Dendritic cell treated with granulocyte-macrophage colony-stimulating factor and Interleukin-4, amounts not matched to agents 40 ng/mL and 50 ng/mL, for 4 days (primary cell): ENCODE results near the gene MED17.
"Not testable (repeated sequence)": the region's sequence is repeated elsewhere in the genome, so short reads cannot be mapped to it uniquely, and the experiment has no call there.

Experiments used
- H3K27ac Mint-ChIP-seq: one replicate; pipeline ENCODE4 v1.8.0; 2022; ENCODE audit warnings: mild to moderate bottlenecking, mixed read lengths
- H3K27me3 Mint-ChIP-seq: one replicate; pipeline ENCODE4 v1.8.0; 2022; ENCODE audit warnings: mild to moderate bottlenecking, mixed read lengths
- H3K36me3 Mint-ChIP-seq: one replicate; pipeline ENCODE4 v1.8.0; 2022; ENCODE audit warnings: low read depth, mixed read lengths
- H3K4me1 Mint-ChIP-seq: one replicate; pipeline ENCODE4 v1.8.0; 2022; ENCODE audit warnings: low read depth, mixed read lengths
- H3K4me3 Mint-ChIP-seq: one replicate; pipeline ENCODE4 v1.8.0; 2022; ENCODE audit warnings: mild to moderate bottlenecking, moderate library complexity, mixed read lengths
- H3K9me3 Mint-ChIP-seq: one replicate; pipeline ENCODE4 v1.8.0; 2022; ENCODE audit warnings: mixed read lengths
- intact Hi-C: fragments of 100-400 bp; cut with micrococcal nuclease; formaldehyde crosslinking; loops from one replicate; pipeline ENCODE4 v1.15.0; 2022

MED17 gene

DNA sequence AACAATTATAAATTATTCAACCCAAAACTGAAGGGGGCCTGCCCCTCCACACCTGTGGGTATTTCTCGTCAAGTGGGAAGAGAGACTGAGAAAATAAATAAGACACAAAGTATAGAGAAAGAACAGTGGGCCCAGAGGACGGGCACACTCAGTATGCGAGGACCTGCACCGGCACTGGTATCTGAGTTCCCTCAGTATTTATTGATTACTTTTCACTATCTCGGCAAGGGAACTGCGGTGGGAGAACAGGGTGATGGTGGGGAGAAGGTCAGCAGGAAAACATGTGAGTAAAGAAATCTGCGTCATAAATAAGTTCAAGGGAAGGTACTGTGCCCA lies 39.4 kb upstream of the MED17 start:
- H3K4me3 Mint-ChIP-seq = no peak overlapping the region
- H3K4me1 Mint-ChIP-seq = peaks cover 31% of the 10 kb centered on the region
- no peak overlapping the region for H3K27ac Mint-ChIP-seq
- H3K36me3 Mint-ChIP-seq = peaks cover 47% of the 10 kb centered on the region
- intact Hi-C loops = loop anchor here (5.0 kb wide), 3 partner anchors 82 to 748 kb away; partner anchors contain the start of genes ANKRD49, CEP295, MRE11 and SLC36A4
- H3K9me3 Mint-ChIP-seq = no peaks in the 10 kb centered on the region
- no peaks in the 10 kb centered on the region for H3K27me3 Mint-ChIP-seq

DNA sequence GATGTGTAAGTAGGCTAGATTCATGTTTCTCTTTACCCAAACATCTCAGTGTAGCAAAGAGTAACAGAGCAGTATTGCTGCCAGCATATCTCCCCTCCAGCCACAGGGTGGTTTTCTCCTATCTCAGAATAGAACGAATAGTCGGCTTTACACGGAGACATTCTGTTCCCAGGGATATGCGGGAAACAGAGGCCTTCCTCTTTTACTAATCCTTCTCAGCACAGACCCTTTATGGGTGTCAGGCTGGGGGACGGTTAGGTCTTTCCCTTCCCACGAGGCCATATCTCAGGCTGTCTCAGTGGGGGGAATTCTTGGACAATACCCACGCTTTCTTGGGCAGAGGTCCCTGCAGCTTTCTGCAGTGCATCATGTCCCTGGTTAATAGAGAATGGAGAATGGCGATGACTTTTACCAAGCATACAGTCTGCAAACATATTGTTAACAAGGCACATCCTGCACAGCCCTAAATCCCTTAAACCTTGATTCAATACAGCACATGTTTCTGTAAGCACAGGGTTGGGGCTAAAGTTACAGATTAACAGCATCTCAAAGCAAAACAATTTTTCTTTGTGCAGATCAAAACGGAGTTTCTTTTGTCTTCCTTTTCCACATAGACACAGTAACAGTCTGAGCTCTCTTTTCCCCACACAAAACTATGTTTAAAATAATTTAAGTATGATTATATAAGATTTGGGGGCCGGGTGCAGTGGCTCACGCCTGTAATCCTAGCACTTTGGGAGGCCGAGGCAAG lies 38.9 kb upstream of the MED17 start:
- H3K27ac Mint-ChIP-seq, H3K9me3 Mint-ChIP-seq, H3K27me3 Mint-ChIP-seq, intact Hi-C loops, H3K4me3 Mint-ChIP-seq: not testable (repeated sequence)
- H3K36me3 Mint-ChIP-seq = peaks cover 41% of the 10 kb centered on the region
- H3K4me1 Mint-ChIP-seq = peaks cover 26% of the 10 kb centered on the region

DNA sequence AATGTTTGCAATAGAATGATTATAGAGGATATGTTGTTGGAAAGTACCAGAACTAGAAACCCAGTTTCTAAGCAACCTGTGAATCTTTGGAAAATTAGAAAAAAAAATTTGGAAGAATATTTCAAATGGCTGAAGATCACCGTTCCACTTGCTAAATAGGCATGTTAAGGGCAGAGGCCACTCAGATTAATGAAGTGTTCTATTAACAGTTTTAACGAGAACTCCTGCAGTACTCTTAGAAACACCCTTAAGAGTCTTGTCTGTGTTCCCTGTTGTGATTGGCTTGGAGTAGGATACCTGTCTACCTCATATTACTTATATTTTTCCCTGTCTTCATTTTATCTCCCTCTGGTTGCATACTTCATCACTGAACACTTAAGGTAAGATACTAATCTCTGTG lies 38.0 kb upstream of the MED17 start:
- intact Hi-C loops = no loop called here

DNA sequence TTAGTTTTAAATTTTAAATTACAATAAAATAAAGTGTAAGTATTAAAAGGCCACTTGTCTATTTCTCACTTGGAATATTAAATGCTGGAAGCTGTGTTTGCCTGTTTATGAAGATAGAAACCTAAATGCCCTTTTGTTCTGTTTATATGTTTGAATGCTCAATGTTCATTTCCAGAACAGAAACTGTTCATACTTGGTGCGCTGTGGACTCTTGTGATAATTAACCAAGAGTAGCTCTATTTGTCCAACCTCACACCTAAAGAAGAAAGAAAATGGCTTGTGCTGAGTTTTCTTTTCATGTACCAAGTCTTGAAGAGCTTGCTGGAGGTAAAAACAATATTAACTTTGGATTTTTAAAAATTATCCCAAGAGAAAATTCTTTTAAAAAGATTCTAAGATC lies 37.0 kb upstream of the MED17 start:
- H3K4me1 Mint-ChIP-seq = peaks cover 22% of the 10 kb centered on the region
- H3K27me3 Mint-ChIP-seq = no peaks in the 10 kb centered on the region
- peaks cover 30% of the 10 kb centered on the region for H3K36me3 Mint-ChIP-seq
- no peaks in the 10 kb centered on the region for H3K9me3 Mint-ChIP-seq
- no peak overlapping the region for H3K27ac Mint-ChIP-seq
- no peak overlapping the region for H3K4me3 Mint-ChIP-seq
- intact Hi-C loops = no loop called here

More for the DNA sequence above, 38.0 kb upstream of the MED17 start:
- H3K4me1 Mint-ChIP-seq = peaks cover 26% of the 10 kb centered on the region
- no peaks in the 10 kb centered on the region for H3K9me3 Mint-ChIP-seq
- H3K27me3 Mint-ChIP-seq = no peaks in the 10 kb centered on the region
- no peak overlapping the region for H3K4me3 Mint-ChIP-seq
- peaks cover 33% of the 10 kb centered on the region for H3K36me3 Mint-ChIP-seq
- H3K27ac Mint-ChIP-seq = no peak overlapping the region

DNA sequence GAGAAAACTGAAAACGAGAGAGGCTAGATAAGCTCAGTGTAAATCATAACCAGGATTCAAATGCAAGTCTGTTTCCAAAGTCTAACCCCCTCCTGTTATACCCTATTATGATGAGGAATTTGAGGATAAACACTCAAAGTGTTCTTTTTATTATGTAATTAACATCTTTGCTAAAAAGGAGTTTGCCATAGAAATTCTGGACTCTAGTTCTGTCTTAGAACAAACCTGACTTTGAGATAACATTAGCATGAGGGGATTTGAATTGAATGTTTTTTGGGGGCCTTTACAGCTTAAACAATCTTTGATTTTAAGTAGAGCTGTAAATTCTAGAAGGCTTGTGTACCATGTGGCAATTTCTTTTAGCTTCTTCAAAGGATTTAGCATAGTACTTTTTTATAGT lies 33.1 kb upstream of the MED17 start:
- no peaks in the 10 kb centered on the region for H3K9me3 Mint-ChIP-seq

DNA sequence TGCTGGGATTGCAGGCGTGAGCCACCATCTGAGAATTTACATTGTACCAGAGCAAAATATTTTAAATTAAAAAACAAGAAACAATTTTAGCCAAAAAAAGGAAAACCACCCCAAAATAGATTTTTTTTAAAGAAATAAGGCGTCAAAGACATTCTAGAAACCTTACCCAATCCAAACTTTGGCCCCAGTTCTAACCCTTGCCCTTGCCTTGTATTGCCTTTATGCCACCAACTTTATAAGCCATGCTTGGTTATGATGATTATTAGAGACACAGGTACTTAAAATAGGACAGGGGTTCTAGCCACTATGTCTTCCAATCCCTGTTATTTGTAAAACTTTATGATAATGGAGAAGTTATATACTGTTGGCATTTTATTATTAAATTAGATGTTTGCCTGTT lies 30.8 kb upstream of the MED17 start:
- intact Hi-C loops = no loop called here
- Mint-ChIP-seq H3K27ac (no peak overlapping the region), H3K27me3 (no peaks in the 10 kb centered on the region), H3K9me3 (no peaks in the 10 kb centered on the region), H3K4me1 (peaks cover 6% of the 10 kb centered on the region), H3K4me3 (no peak overlapping the region), H3K36me3 (peaks cover 58% of the 10 kb centered on the region)

More for the DNA sequence above, 33.1 kb upstream of the MED17 start:
- intact Hi-C loops = no loop called here
- Mint-ChIP-seq H3K27ac (no peak overlapping the region), H3K36me3 (peaks cover 47% of the 10 kb centered on the region), H3K27me3 (no peaks in the 10 kb centered on the region), H3K4me3 (no peak overlapping the region), H3K4me1 (peaks cover 6% of the 10 kb centered on the region)

DNA sequence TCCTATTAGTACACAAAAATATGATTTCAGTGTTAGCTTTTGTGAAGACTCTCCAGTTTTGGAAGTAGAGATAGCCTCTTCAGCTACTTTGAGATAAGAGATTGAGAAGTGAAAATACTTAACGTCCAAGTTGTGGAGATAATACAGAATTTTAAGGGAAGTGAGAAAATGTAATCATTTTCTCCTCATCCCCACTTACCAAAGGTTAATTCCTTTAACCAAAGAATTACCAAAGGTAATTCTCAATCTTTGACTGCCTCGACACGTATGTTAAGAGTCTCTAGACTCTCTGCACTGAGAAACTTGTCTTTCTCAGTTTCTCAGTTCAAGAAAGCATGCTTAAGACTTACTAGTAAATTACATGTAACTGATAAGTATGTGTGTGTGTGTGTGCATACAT lies 27.3 kb upstream of the MED17 start:
- Mint-ChIP-seq H3K4me3 (no peak overlapping the region), H3K36me3 (peaks cover 84% of the 10 kb centered on the region), H3K27me3 (no peaks in the 10 kb centered on the region), H3K9me3 (no peaks in the 10 kb centered on the region), H3K4me1 (peaks cover 6% of the 10 kb centered on the region), H3K27ac (no peak overlapping the region)
- intact Hi-C loops = no loop called here

DNA sequence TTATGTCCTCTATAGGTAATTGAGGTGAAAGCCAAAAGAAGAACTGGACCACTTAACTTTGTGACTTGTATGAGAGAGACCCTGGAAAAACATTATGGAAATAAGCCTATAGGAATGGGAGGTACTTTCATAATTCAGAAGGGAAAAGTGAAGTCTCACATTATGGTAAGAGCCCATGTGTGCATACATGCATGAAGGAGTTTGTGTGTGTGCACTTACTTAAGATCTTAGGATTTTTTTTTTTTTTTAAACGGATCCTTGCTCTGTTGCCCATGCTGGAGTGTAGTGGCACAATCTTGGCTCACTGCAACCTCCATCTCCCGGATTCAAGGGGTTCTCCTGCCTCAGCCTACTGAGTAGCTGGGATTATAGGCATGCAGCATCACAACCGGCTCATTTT lies 26.8 kb upstream of the MED17 start:
- Mint-ChIP-seq H3K27me3 (no peaks in the 10 kb centered on the region), H3K36me3 (peaks cover 79% of the 10 kb centered on the region), H3K4me3 (no peak overlapping the region), H3K27ac (no peak overlapping the region), H3K4me1 (peaks cover 3% of the 10 kb centered on the region), H3K9me3 (no peaks in the 10 kb centered on the region)
- intact Hi-C loops = no loop called here

DNA sequence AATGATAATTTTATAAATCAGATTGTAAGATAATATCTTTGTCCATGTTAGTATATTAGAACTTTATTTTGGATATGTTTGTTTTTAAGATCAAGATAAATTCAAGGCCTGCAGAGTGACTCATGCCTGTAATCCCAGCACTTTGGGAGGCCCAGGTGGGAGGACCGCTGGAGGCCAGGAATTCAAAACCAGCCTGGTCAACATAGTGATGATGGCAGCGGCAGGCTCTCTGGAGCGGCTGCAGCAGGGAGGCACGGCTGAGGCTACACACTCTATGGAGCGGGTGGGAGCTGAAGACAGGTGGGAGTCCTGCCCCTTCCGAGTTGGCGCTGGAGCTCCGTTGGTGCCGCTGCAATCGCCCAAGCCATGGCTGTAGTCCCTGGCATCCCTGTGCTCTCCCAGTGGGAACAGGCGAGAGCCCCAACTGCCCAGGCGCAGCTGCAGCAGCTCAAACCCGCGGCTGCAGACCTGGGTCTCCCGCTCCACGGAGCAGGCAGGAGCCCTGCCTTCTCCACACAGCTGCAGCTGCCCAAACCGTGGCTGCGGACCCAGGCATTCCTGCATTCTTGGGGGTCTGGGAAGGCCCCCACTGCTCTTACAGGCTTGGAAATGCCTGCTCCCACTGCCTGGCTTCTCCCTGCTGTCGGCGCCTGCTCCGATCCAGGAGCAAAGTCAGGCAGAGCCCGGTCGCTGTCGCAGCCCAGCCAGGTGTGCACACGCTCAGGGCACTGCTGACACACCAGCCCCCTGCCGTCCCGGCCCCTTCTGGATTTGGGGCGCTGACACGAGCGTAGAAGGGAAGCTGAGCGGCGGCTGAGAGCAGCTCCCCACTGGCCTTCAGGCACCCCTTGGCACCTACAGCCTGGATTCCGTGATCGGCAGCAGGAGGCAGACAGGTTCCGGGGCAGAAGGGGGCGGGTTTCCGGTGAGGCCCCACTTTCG lies 25.9 kb upstream of the MED17 start:
- Mint-ChIP-seq H3K36me3 (peaks cover 72% of the 10 kb centered on the region), H3K9me3 (no peaks in the 10 kb centered on the region), H3K4me3 (no peak overlapping the region), H3K27ac (no peak overlapping the region), H3K4me1 (no peaks in the 10 kb centered on the region), H3K27me3 (no peaks in the 10 kb centered on the region)
- intact Hi-C loops = no loop called here

DNA sequence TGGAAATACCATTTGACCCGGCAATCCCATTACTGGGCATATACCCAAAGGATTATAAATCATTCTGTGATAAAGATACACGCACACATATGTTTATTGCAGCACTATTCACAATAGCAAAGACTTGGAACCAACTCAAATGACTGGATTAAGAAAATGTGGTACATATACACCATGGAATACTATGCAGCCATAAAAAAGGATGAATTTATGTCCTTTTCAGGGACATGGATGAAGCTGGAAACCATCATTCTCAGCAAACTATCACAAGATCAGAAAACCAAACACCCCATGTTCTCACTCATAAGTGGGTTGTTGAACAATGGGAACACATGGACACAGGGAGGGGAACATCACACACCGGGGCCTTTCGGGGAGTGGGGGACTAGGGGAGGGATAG lies 25.0 kb upstream of the MED17 start:
- H3K27me3 Mint-ChIP-seq, H3K27ac Mint-ChIP-seq, H3K4me3 Mint-ChIP-seq, H3K4me1 Mint-ChIP-seq, H3K9me3 Mint-ChIP-seq, intact Hi-C loops: not testable (repeated sequence)
- peaks cover 74% of the 10 kb centered on the region for H3K36me3 Mint-ChIP-seq

DNA sequence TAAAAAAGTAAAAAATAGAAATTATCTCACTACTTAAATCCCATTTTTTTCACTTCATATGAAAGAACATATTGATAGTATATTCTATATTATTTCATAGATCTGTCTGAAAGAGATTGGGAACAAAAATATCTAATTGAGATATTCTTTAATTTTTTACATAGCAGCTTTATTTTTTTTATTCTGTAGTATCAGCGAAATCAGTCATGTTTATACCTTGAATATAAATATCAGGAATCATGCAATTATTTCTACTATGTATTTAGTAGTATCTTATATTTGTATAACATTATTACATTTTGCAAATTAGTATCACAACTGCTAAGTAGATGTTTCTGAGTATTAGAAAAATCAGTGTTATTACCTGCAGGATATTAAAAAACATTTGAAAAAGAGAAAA lies 22.2 kb upstream of the MED17 start:
- Mint-ChIP-seq H3K4me3 (no peak overlapping the region), H3K27me3 (no peaks in the 10 kb centered on the region), H3K27ac (no peak overlapping the region), H3K9me3 (peaks cover 3% of the 10 kb centered on the region), H3K4me1 (no peaks in the 10 kb centered on the region), H3K36me3 (peaks cover 71% of the 10 kb centered on the region)
- intact Hi-C loops = no loop called here

DNA sequence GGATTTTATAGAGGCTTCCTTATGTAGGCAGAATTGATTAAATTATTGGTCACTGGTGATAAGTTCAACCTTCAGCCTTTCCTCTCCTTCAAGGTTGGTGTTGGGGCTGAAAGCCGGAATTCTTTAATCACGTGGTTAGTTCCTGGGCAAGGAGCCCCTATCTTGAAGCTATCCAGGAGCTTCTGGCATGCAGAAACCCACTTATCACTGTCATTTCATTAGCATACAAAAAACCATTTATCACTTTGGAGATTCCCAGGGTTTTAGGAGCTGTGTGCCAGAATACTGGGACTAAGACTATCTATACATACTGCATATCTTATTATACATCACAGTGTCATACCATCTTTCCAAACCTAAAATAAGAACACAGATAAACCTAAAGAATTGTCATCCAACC lies 18.5 kb upstream of the MED17 start:
- Mint-ChIP-seq H3K27ac (no peak overlapping the region), H3K36me3 (peaks cover 35% of the 10 kb centered on the region), H3K4me1 (peaks cover 14% of the 10 kb centered on the region), H3K4me3 (no peak overlapping the region), H3K27me3 (no peaks in the 10 kb centered on the region), H3K9me3 (peaks cover 9% of the 10 kb centered on the region)
- intact Hi-C loops = no loop called here

DNA sequence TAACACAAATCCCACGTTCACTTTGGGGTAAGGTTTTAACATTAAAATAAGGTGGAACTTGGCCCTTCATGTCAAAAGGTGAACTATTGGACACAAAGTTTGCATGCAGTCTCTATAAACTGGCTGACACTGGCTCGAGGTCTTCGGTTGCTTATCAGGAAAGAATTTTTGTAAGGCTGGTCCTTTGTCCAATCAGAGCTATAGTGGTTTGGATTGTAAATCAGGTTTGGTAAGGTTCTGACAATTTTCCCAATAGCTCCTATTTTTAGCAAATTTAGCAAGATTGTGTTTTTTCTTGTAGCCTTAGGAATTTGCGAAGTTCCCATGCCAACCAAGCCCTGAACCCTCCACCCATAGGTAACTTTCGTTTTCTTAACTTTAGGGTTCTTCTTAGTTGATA lies 17.6 kb upstream of the MED17 start:
- H3K36me3 Mint-ChIP-seq = peaks cover 25% of the 10 kb centered on the region
- peaks cover 9% of the 10 kb centered on the region for H3K9me3 Mint-ChIP-seq
- intact Hi-C loops = no loop called here
- peaks cover 14% of the 10 kb centered on the region for H3K4me1 Mint-ChIP-seq
- no peaks in the 10 kb centered on the region for H3K27me3 Mint-ChIP-seq
- H3K4me3 Mint-ChIP-seq = no peak overlapping the region
- H3K27ac Mint-ChIP-seq = no peak overlapping the region

DNA sequence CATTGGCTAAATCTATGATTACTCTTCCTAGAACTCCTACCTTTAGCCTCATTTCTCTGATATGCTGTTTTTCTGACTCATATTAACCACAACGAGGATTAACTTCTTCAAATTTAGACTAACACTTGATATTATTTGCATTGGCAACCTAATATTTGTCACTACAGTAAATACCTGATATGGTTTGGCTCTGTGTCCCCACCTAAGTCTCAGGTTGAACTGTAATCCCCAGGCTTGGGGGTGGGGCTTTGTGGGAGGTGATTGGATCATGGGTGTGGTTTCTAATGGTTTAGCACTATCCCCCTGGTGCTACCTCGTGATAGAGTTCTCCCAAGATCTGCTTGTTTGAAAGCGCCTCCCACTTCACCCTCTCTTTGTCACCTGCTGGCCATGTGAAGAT lies 17.1 kb upstream of the MED17 start:
- H3K4me1 Mint-ChIP-seq = peaks cover 14% of the 10 kb centered on the region
- H3K4me3 Mint-ChIP-seq = no peak overlapping the region
- H3K27me3 Mint-ChIP-seq = no peaks in the 10 kb centered on the region
- intact Hi-C loops = no loop called here
- H3K36me3 Mint-ChIP-seq = peaks cover 23% of the 10 kb centered on the region
- H3K27ac Mint-ChIP-seq = no peak overlapping the region
- peaks cover 9% of the 10 kb centered on the region for H3K9me3 Mint-ChIP-seq
